LNCAP (cell line): ENCODE measurements around the gene ITPK1.

Experiments used
- TF ChIP-seq, protein P1 (sequence below): fragments of 450-650 bp; IDR thresholded peaks from 2 replicates; pipeline ENCODE4 v1.5.1; 2017; ENCODE audit warnings: mild to moderate bottlenecking

The ITPK1 gene

DNA sequence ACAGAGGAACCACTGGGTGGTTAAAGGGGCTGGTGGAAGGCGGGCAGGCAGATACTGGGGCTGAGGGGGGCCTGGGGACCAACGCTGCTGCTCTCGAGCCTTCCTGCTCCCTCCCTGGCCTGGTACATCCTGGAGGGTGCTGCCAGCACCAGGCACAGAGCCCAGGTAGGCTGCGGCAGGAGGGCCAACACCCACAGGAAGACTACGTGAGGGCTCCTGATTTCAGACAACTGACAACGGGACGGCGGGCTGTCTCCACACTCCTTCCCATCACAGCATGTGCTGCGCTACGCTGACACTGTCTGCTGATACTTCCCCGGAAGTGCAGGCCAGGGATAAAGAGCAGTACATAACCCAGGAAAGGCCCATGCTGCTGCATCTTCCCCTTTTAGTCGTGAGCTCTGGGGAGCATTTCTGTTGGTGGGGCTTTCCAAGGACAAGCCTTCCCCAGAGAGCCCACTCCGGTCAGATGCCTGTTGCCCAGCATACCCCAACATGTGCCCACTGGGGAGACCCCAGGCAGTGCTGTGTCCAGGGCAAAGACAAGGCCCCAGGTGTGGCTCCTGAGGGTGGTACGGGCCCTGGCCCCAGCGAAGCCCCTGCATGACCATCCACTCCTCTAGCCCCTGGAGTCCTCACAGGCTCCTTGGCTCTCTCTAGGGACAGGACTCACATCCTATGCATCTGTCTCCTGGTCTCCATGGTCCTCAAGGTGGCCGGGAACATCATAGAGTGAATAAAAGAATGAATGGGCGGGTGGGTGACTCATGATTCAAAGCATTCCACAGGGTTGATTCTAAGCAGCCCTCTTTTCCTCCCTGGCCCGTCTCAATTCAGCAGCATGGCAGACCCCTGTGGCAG lies 154.8 kb downstream of the ITPK1 start:
- TF ChIP-seq, protein P1, sequence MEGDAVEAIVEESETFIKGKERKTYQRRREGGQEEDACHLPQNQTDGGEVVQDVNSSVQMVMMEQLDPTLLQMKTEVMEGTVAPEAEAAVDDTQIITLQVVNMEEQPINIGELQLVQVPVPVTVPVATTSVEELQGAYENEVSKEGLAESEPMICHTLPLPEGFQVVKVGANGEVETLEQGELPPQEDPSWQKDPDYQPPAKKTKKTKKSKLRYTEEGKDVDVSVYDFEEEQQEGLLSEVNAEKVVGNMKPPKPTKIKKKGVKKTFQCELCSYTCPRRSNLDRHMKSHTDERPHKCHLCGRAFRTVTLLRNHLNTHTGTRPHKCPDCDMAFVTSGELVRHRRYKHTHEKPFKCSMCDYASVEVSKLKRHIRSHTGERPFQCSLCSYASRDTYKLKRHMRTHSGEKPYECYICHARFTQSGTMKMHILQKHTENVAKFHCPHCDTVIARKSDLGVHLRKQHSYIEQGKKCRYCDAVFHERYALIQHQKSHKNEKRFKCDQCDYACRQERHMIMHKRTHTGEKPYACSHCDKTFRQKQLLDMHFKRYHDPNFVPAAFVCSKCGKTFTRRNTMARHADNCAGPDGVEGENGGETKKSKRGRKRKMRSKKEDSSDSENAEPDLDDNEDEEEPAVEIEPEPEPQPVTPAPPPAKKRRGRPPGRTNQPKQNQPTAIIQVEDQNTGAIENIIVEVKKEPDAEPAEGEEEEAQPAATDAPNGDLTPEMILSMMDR: no peak

DNA sequence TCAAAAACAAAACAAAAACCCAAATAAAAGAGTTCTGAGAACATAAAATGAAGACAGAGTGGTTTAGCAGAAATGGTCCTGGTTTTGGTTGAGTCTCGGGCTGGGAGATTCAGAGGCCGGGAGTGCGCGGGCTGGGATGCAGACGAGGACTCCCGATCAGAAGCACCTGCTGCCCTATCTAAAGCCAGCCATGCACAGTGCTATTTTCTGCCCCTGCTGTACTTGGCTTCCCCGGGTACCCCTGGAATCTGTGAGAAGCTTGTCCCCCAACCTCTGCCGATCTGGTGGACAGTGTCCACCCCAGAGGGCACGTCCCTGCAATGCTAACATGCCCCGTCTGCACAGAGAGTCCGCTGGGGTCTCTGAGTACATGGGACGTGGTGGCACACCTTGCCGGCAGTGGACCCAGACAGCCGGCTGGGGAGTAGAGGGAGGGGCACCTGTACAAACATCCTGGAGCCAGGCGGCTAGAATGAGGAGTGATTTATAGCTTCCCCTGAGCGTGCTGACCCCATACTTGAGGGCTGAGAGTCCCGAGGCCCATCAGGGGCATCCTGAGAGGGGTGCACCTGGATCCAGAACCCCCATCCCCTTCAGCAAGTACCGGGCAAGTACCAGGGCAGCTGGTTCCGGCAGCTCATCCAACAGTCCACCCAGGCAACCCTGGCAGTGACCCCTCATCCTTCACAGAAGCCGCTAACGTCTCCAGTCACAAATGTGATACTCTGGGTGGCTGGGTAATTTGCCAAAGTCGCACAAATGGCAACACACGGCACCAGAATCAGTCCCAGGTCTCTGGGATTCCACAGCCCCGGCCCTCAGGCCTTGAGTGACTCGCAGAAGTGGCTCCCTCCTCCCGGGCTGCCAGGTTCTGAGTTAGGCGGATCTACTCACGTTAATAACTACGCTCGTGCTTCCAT lies 155.7 kb downstream of the ITPK1 start:
- TF ChIP-seq, protein P1: no peak

DNA sequence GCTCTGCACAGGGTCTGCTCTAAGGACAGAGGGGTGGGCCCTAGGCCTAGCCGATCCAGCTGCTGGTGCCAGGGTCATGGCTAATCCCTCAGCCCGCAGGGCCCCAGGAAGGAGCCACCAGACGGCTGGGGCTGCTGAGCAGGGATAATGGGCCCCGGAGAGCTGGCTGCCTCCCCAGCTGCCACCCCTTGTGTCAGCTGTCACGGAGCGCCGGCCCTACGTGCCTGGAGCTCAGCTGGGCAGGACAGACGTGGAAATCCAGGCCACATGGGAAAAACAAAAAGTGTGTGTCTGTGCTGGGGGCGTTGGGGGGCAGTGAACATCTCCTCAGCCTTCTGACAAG lies 156.6 kb downstream of the ITPK1 start:
- TF ChIP-seq, protein P1: no peak

DNA sequence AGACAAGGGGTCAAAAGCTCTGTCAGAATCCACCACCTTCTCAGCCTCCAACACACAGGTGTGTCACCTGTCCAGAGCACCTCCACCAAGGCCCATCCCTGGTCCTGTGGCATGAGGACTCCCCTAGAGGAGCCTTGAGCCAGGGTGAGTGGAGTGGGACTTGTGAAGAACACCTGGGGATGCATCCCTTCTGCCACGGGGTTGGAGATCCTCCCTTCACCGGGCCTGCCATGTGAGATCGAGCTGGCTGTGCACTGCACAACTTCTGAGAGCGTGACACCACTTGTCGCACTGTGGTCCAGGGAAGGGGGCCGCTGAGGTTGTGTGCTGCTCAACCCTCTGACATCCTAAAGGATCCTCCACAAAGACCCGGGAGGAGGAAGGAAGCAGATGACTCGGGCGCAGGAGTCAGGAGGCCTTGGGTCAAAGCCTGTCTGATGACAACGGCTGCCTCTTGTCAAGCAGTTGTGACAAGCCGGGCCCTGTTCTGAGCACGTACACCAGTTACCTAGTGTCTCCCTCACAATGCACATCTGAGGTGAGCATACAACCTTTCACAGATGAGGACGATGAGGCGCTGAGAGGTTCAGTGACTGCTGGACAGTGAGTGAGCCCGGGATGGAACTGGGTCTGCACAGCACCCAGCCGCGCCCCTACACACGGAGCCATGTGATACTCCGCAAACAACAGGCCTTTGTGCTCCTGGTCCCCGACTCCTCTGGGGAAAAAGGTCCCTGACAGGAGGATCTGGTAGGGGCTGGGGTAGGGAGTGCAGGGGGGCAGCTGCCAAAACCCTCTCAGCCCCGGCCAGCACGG lies 157.1 kb downstream of the ITPK1 start:
- TF ChIP-seq, protein P1: no peak

DNA sequence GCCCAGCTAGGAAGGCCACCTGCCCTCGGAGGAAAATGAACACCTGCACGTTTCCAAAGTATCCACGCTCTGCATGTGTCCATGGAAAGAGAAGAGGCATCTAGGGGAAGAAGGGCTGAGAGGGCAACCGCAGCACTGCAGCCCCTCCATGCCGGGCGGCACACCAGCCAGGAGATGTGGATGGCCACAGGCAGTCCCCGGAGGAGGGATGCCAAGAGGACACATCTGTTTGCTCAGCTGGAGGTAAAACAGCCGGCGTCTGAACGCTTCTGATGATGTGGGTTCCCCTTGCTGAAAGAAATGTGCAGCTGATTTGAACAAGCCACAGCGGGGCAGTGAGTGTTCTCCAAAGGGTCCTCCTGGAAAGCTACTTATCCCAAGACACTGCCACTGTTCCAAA lies 158.8 kb downstream of the ITPK1 start:
- TF ChIP-seq, protein P1: no peak

DNA sequence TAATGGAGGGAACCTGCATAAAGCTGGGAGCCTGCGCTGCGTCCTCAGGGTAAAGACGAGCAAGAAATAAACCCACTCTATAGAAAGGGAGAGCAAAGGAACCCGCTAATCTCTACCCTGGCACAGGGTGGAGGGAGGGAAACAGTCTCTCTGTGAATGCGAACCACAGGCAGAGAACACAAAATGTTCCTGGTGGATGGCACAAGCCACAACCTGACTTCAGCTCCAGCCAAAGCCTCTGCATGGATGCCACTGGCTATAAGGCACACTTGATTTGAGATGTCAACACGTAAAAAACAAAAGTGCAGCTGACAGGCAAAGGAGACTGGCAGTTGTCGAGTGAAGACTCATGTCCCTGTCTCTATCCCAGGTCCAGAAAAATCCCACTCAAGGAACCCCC lies 160.3 kb downstream of the ITPK1 start:
- TF ChIP-seq, protein P1: no peak

DNA sequence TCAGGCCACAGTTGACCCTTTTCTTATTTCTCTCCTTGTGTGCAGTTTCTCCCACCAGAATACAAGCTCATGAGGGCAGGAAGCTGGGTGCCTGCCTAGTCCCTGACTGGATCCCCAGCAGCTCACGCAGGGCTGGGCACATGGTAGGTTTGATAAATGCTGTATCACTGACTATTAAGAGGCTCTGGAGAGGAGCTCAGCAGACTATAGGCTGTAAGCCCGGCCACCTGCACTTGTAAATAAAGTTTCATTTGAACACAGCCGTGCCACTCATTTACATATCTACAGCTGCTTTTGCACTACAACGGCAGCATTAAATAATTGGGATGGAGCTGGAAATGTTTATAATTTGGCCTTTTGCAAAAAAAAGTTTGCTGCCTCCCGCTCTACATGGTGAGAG lies 160.8 kb downstream of the ITPK1 start:
- TF ChIP-seq, protein P1: no peak
